IMR-90 (cell line): ENCODE data around the gene ATP1A4. TPM values are rescaled to one million over a fixed set of nuclear protein-coding genes. Genes with fewer than 3 reads are reported as not detected.

Source experiments
- ATAC-seq: fragments of 200-7000 bp; cut with Tn5 transposase; 2 replicates; pipeline ENCODE4 v1.9.1; 2020; ENCODE audit warnings: low read depth, mild to moderate bottlenecking, moderate library complexity
- BruUV-seq: library from RNA; stranded (reverse); fragments of 400-500 nt; replicated peaks from 2 replicates; lab custom pipeline; 2021; lab: Mats Ljungman, UMichigan
- CTCF ChIA-PET: fragments of 300-600 bp; formaldehyde crosslinking; extraction: SDS; loops from one replicate; lab custom pipeline; 2021; ENCODE audit warnings: antibody characterized with exemption; lab: Yijun Ruan, JAX
- POLR2A ChIA-PET: fragments of 300-600 bp; sonication (Branson Sonifier 250); formaldehyde crosslinking; loops from one replicate; lab custom pipeline; 2022; ENCODE audit warnings: antibody characterized with exemption; ENCODE audit not compliant: unreplicated experiment; lab: Charles Lee
- DNase-seq: peaks from one replicate; pipeline ENCODE4 v3.0.0; 2013
- H2AFZ ChIP-seq: replicated peaks from 2 replicates; pipeline ENCODE3; 2013; ENCODE audit warnings: low read length, mild to moderate bottlenecking; ENCODE audit not compliant: poor library complexity
- H2AK5ac ChIP-seq: 2 replicates; pipeline ENCODE4 v1.6.1; 2013; ENCODE audit warnings: low read depth, low read length, inconsistent platforms
- H2AK9ac ChIP-seq: replicated peaks from 2 replicates; pipeline ENCODE3; 2013; ENCODE audit warnings: mild to moderate bottlenecking, low read depth, low read length, moderate library complexity; ENCODE audit not compliant: poor library complexity
- H2BK120ac ChIP-seq: 2 replicates; pipeline ENCODE4 v1.6.1; 2013; ENCODE audit warnings: low read depth, low read length, inconsistent platforms
- H2BK15ac ChIP-seq: 3 replicates; pipeline ENCODE4 v1.6.1; 2013; ENCODE audit warnings: low read depth, low read length, inconsistent platforms
- H2BK20ac ChIP-seq: 2 replicates; pipeline ENCODE4 v1.6.1; 2013; ENCODE audit warnings: low read depth, mild to moderate bottlenecking, inconsistent platforms, low read length, moderate library complexity
- H2BK5ac ChIP-seq: 2 replicates; pipeline ENCODE4 v1.6.1; 2013; ENCODE audit warnings: mild to moderate bottlenecking, low read depth, low read length, inconsistent platforms; ENCODE audit not compliant: poor library complexity, severe bottlenecking
- H3K14ac ChIP-seq: replicated peaks from 2 replicates; pipeline ENCODE4 v1.6.1; 2013; ENCODE audit warnings: low read depth, low read length, inconsistent platforms
- H3K18ac ChIP-seq: 2 replicates; pipeline ENCODE4 v1.6.1; 2013; ENCODE audit warnings: low read depth, low read length, control low read depth
- H3K23ac ChIP-seq: 2 replicates; pipeline ENCODE4 v1.6.1; 2013; ENCODE audit warnings: low read depth, low read length, inconsistent platforms
- H3K27ac ChIP-seq: 2 replicates; pipeline ENCODE4 v1.5.1; 2013; ENCODE audit warnings: mild to moderate bottlenecking, control low read depth, low read length; ENCODE audit not compliant: insufficient read depth
- H3K27me3 ChIP-seq: 2 replicates; pipeline ENCODE4 v1.6.1; 2013; ENCODE audit warnings: low read length; ENCODE audit not compliant: control insufficient read depth, insufficient read depth
- H3K36me3 ChIP-seq: 2 replicates; pipeline ENCODE4 v1.6.1; 2013; ENCODE audit warnings: low read length, mixed read lengths; ENCODE audit not compliant: control insufficient read depth, insufficient read depth
- H3K4ac ChIP-seq: 2 replicates; pipeline ENCODE4 v1.6.1; 2013; ENCODE audit warnings: low read depth, low read length, inconsistent platforms
- H3K4me1 ChIP-seq: 2 replicates; pipeline ENCODE4 v1.6.1; 2013; ENCODE audit warnings: low read length, mixed read lengths; ENCODE audit not compliant: control insufficient read depth, insufficient read depth
- H3K4me2 ChIP-seq: 2 replicates; pipeline ENCODE4 v1.6.1; 2013; ENCODE audit warnings: low read depth, mild to moderate bottlenecking, control low read depth, low read length, moderate library complexity
- H3K4me3 ChIP-seq: 2 replicates; pipeline ENCODE4 v1.5.1; 2013; ENCODE audit warnings: low read depth, mild to moderate bottlenecking, control low read depth, low read length, moderate library complexity; ENCODE audit not compliant: insufficient read depth
- H3K56ac ChIP-seq: 2 replicates; pipeline ENCODE4 v1.6.1; 2013; ENCODE audit warnings: low read length, inconsistent platforms; ENCODE audit not compliant: insufficient read depth; ENCODE audit errors: extremely low read depth
- H3K79me1 ChIP-seq, 2 experiments: 2 replicates each; pipeline ENCODE4 v1.6.1; 2013; ENCODE audit warnings: low read length in 2 of 2, inconsistent platforms in 1 of 2, low read depth in 1 of 2
- H3K9ac ChIP-seq: 2 replicates; pipeline ENCODE4 v1.6.1; 2013; ENCODE audit warnings: low read depth, low read length, control low read depth
- H3K9me1 ChIP-seq: 2 replicates; pipeline ENCODE4 v1.6.1; 2013; ENCODE audit warnings: low read length, inconsistent platforms; ENCODE audit not compliant: insufficient read depth
- H3K9me3 ChIP-seq: 2 replicates; pipeline ENCODE4 v1.6.1; 2013; ENCODE audit warnings: low read length; ENCODE audit not compliant: control insufficient read depth, insufficient read depth
- H4K20me1 ChIP-seq: 2 replicates; pipeline ENCODE4 v1.6.1; 2013; ENCODE audit warnings: low read length, inconsistent platforms; ENCODE audit not compliant: insufficient read depth
- H4K5ac ChIP-seq: 2 replicates; pipeline ENCODE4 v1.6.1; 2013; ENCODE audit warnings: mild to moderate bottlenecking, low read depth, low read length, control low read depth
- H4K8ac ChIP-seq, 2 experiments: 2 replicates each; pipeline ENCODE4 v1.6.1; 2013; ENCODE audit warnings: low read depth in 2 of 2, low read length in 2 of 2, control low read depth in 1 of 2, inconsistent platforms in 1 of 2
- H4K91ac ChIP-seq: 2 replicates; pipeline ENCODE4 v1.6.1; 2013; ENCODE audit warnings: low read depth, low read length, inconsistent platforms; ENCODE audit not compliant: insufficient read depth
- BHLHE40 ChIP-seq: fragments of 150-350 bp; IDR thresholded peaks from 2 replicates; pipeline ENCODE4 v1.6.1; 2016; ENCODE audit warnings: mild to moderate bottlenecking, low read depth, low read length
- CEBPB ChIP-seq: IDR thresholded peaks from 2 replicates; pipeline ENCODE4 v1.6.1; 2012; ENCODE audit warnings: low read depth, low read length, improper control_type of control experiment
- CHD1 ChIP-seq: IDR thresholded peaks from 2 replicates; pipeline ENCODE4 v1.6.1; 2012; ENCODE audit warnings: low read depth, low read length, improper control_type of control experiment
- CTCF ChIP-seq: conservative IDR thresholded peaks from 2 replicates; pipeline ENCODE4 v1.5.1; 2012; ENCODE audit warnings: mild to moderate bottlenecking, low read depth, low read length, improper control_type of control experiment
- ELK1 ChIP-seq: fragments of 150-350 bp; IDR thresholded peaks from 2 replicates; pipeline ENCODE4 v1.6.1; 2016; ENCODE audit warnings: low read depth, mild to moderate bottlenecking, low read length, moderate library complexity, borderline replicate concordance
- FOS ChIP-seq: fragments of 150-350 bp; IDR thresholded peaks from 2 replicates; pipeline ENCODE4 v1.6.1; 2016; ENCODE audit warnings: low read depth, low read length
- MAFK ChIP-seq: IDR thresholded peaks from 2 replicates; pipeline ENCODE4 v1.6.1; 2012; ENCODE audit warnings: low read depth, low read length, improper control_type of control experiment
- MAZ ChIP-seq: IDR thresholded peaks from 2 replicates; pipeline ENCODE4 v1.6.1; 2012; ENCODE audit warnings: low read depth, mild to moderate bottlenecking, low read length, improper control_type of control experiment, moderate library complexity, borderline replicate concordance
- MXI1 ChIP-seq: IDR thresholded peaks from 2 replicates; pipeline ENCODE4 v1.6.1; 2012; ENCODE audit warnings: low read depth, mild to moderate bottlenecking, low read length, moderate library complexity, borderline replicate concordance
- NFE2L2 ChIP-seq: fragments of 150-350 bp; IDR thresholded peaks from 2 replicates; pipeline ENCODE4 v1.6.1; 2016; ENCODE audit warnings: low read depth, mild to moderate bottlenecking, low read length
- POLR2A ChIP-seq: IDR thresholded peaks from 2 replicates; pipeline ENCODE4 v1.6.1; 2012; ENCODE audit warnings: mild to moderate bottlenecking, low read depth, low read length
- RAD21 ChIP-seq: IDR thresholded peaks from 2 replicates; pipeline ENCODE4 v1.6.1; 2012; ENCODE audit warnings: low read length, improper control_type of control experiment
- RCOR1 ChIP-seq: IDR thresholded peaks from 2 replicates; pipeline ENCODE4 v1.6.1; 2012; ENCODE audit warnings: mild to moderate bottlenecking, low read length, improper control_type of control experiment; ENCODE audit not compliant: insufficient replicate concordance
- RFX5 ChIP-seq: IDR thresholded peaks from 2 replicates; pipeline ENCODE4 v1.8.0; 2012; ENCODE audit warnings: low read depth, mild to moderate bottlenecking, low read length, moderate library complexity
- SMC3 ChIP-seq: fragments of 150-350 bp; IDR thresholded peaks from 2 replicates; pipeline ENCODE4 v1.6.1; 2016; ENCODE audit warnings: low read depth, mild to moderate bottlenecking, antibody characterized with exemption, low read length, moderate library complexity
- USF2 ChIP-seq: fragments of 150-350 bp; IDR thresholded peaks from 2 replicates; pipeline ENCODE4 v1.6.1; 2017; ENCODE audit warnings: mild to moderate bottlenecking, antibody characterized with exemption, low read length, low read depth
- WGBS, 2 experiments: methylation state at CpG; one replicate each; pipeline versions ENCODE4 v1.1.5 to v1.1.7; 2013; ENCODE audit warnings: missing lambda C conversion rate in 2 of 2; ENCODE audit not compliant: insufficient read length in 1 of 2; ENCODE audit errors: extremely low coverage in 2 of 2; 5-methylcytosine and 5-hydroxymethylcytosine counted together
- dilution Hi-C: fragments of 300-500 bp; cut with HindIII; formaldehyde crosslinking; loops from one replicate; pipeline ENCODE4 v1.14.3; 2018; ENCODE audit warnings: low sequenced_read_pairs; ENCODE audit not compliant: unreplicated experiment
- in situ Hi-C: fragments of 300-500 bp; cut with MboI; formaldehyde crosslinking; loops from 3 replicates; pipeline ENCODE4 v1.14.3; 2019; ENCODE audit warnings: low sequenced_read_pairs, inconsistent platforms, mixed read lengths
- intact Hi-C: fragments of 100-400 bp; cut with micrococcal nuclease; formaldehyde crosslinking; loops from 2 replicates; pipeline ENCODE4 v1.10.0; 2022
- polyA plus RNA-seq, 3 experiments: library from polyadenylated mRNA; depleted of rRNA; stranded (reverse); fragments of >200 nt; gene quantifications; 2 replicates each; pipeline ENCODE4 v1.2.3, GENCODE V29; 2012; ENCODE audit warnings: low replicate concordance in 1 of 3
- total RNA-seq: library from RNA; depleted of rRNA; stranded (reverse); fragments of >200 nt; gene quantifications from 2 replicates; pipeline ENCODE4 v1.2.3, GENCODE V29; 2012

ATP1A4 gene
- total and polyA plus RNA-seq, 2 of the 4 experiments (the other 2 are of a cell fraction), result not detected

GRCh38 chr1:160128636-160129035 lies 22.8 kb upstream of the ATP1A4 start:
- no TSS peak for BruUV-seq
- no peaks in the 10 kb centered on the region for H3K9me3 ChIP-seq
- H4K8ac ChIP-seq, result no peak overlapping the region
- no peak overlapping the region for H3K23ac ChIP-seq
- no peak overlapping the region for H4K5ac ChIP-seq
- H2AK9ac ChIP-seq, result no peak overlapping the region
- H3K27ac ChIP-seq, result no peak overlapping the region
- peaks cover 17% of the 10 kb centered on the region for H3K4me1 ChIP-seq
- no peak overlapping the region for H2BK120ac ChIP-seq
- CTCF ChIA-PET, result interaction anchor here (1.4 kb wide), 1 partner anchor 13 kb away, joined by 3 read pairs; no protein-coding TSS in a partner anchor
- DNase-seq (no peak), ATAC-seq (no peak)
- intact Hi-C loops, result no loop called here
- no peak for TF ChIP-seq SMC3
- no peak for TF ChIP-seq MAFK
- no peak for TF ChIP-seq MAZ
- no peak for TF ChIP-seq RCOR1
- TF ChIP-seq CEBPB, result no peak
- no peak for TF ChIP-seq POLR2A
- TF ChIP-seq USF2, result no peak
- TF ChIP-seq BHLHE40, result no peak
- no peak for TF ChIP-seq ELK1
- TF ChIP-seq CHD1, result no peak
- no peak for TF ChIP-seq FOS
- TF ChIP-seq CTCF, result no peak
- TF ChIP-seq RAD21, result no peak
- no peak for TF ChIP-seq RFX5
- TF ChIP-seq MXI1, result no peak
- TF ChIP-seq NFE2L2, result no peak
- dilution Hi-C loops, result no loop called here
- in situ Hi-C loops, result no loop called here
- WGBS, 2 experiments, result no CpG with 5 or more reads among the region's 18 CpGs
- H3K27me3 ChIP-seq, result peaks cover 18% of the 10 kb centered on the region
- no peak overlapping the region for H4K91ac ChIP-seq
- no peak overlapping the region for H3K56ac ChIP-seq
- H3K4me3 ChIP-seq, result no peak overlapping the region
- H2AFZ ChIP-seq, result no peak overlapping the region
- H3K14ac ChIP-seq, result no peak overlapping the region
- no peaks in the 10 kb centered on the region for H3K36me3 ChIP-seq
- H2AK5ac ChIP-seq, result no peak overlapping the region
- POLR2A ChIA-PET, result no interaction called here
- no peak overlapping the region for H3K18ac ChIP-seq
- no peak overlapping the region for H3K9ac ChIP-seq
- no peak overlapping the region; the same call in 1 of the 2 replicates for H3K4ac ChIP-seq
- no peaks in the 10 kb centered on the region for H3K79me1 ChIP-seq
- H2BK15ac ChIP-seq, result no peak overlapping the region
- peaks cover 24% of the 10 kb centered on the region for H3K9me1 ChIP-seq
- H4K20me1 ChIP-seq, result no peaks in the 10 kb centered on the region
- H3K4me2 ChIP-seq, result no peak overlapping the region
- no peak overlapping the region for H2BK20ac ChIP-seq
- no peak overlapping the region for H2BK5ac ChIP-seq
